Mucosa of gallbladder (tissue), 1 donor: ENCODE data around the gene ASB2. TPM values are rescaled to one million over a fixed set of nuclear protein-coding genes. Genes with fewer than 3 reads are reported as not detected.
A peak's percentile ranks its signal among the peaks of the same experiment; 100 is the strongest.

Source experiments
- DNase-seq: peaks from one replicate; pipeline ENCODE4 v3.0.0-alpha.2; 2020; ENCODE audit warnings: low spot score
- total RNA-seq: library from RNA; stranded (reverse); gene quantifications from one replicate; pipeline ENCODE4 v1.2.1, GENCODE V29; 2021
- donor health status: DM: no; HTN: no; CAD: no.

ASB2 gene
- total RNA-seq, 1 donor from 2014 or later, result 28.0 TPM

DNA sequence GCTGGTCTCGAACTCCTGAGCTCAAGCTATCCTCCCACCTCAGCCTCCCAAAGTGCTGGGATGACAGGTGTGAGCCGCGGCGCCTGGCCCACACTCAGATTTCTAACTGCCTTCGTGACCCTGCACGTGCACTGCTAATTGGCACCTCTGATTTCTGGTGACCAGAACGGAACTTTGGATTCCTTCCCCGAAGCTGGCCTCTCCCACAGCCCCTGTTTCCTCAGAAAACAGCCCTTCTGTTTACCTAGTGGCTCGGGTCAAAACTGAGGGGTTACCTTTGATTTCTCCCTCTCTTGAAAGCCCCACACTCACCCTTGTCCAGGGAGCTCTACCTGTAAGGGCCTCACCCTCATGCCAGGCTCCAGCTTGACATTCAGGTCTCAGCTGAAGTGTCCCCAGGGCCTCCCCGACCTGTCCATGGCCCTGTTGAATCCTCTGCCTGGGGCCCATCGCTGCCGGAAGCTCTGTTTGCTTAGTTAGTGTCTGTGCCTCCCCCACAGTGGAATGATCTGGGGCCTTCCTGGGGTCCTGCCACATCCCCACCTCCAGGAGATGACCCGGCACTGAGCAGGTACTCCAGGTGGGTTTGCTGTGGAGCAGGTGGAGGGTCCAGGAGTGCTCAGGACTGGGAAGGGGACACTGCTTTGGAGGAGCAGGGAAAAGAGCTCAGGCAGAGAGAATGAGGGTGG lies 73.6 kb downstream of the ASB2 start:
- no peak for DNase-seq

DNA sequence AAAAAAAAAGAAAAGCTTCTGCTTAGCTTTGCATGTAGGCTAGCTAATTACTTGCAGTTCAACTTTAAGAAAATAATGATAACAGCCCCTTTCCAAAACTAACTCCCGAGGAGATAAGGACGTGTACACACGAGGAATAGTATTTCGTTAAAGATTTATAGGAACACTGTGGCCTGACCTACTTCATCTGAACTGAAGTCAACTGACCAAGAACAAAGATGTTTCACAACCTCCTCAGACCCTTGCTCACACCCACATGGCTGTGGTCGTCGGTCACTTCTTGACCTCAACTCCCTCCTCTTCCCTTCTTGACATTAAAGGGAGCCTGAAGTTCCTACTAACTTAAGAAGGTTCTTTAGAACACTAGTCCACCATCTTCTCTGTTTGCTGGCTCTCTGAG lies 74.6 kb downstream of the ASB2 start:
- DNase-seq, result no peak

DNA sequence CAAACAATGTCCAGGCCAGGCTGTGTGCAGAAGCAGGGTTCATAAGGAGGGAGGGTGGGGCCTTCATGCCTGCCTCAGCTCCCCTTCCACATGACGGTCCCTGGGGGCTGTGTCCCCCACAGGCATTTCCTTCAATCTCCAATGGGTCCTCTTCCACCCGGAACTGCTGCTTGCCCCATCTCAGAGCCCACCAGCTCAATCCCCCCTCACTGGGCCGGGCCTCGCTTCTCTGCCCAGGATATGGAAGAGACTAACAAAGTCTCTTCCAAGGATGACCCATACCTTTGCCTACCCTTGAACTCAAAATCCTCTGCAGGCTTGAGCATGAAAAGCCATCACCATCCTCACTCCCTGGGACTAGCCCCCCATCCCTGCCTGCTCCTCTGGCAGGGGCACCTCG lies 77.6 kb downstream of the ASB2 start:
- no peak for DNase-seq

DNA sequence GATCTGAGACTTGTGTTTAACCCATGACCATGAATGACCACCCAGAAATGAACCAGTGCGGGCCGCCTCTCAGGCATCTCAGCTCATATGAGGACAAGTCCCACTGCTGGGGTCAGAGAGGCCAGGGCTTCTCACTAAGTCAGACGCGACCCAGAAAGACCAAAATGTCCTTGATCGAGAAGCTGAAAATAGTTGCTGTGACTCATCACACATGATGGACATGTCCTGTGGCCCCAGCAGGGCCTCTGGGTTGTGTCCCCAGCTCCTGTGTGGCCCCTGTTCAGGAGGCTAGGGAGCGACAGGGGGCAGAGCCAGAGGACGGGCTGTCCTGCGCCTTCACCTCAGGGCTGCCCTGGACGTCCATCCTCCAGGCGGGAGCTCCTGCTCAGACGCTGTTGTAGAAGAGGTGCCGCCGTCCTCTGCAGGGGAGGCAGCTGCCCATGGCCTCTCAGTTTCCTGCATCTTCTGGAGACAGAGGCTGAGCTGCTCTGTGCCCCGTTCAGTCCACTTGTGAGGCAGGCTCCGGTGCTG lies 78.2 kb downstream of the ASB2 start:
- no peak for DNase-seq

GRCh38 chr14:93897476-93897845 lies 78.9 kb downstream of the ASB2 start:
- no peak for DNase-seq

DNA sequence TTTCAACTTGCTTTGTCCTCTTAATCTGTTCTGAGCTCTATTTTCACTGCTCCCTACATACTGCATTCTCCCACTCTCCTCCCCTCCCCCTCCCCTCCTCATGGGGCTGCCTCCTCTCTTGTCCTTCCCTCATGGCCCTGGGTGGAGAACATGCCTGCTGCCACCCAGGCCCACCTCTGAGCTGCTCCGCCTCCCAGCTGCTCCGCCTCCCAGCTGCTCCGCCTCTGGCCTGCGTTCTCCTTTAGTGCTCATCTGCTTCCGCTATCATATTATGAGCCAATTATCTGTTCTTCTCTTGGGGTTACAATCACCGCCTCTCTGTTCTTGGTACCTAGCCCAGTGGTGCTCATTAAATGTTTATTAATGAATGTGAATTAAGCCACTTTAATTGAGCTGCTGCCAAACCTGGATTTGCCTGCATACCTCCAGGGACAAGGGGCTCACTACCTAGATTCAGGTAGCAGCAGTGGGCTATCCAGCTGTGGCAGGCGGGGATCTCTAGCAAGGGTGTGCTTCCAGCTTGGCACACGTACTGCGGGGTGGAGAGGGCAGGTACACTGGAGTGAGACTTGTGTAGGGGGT lies 81.3 kb downstream of the ASB2 start:
- DNase-seq, result no peak

- DNase-seq, result no peak
These were observed 82.6 kb downstream of the ASB2 start for GRCh38 chr14:93893661-93894261.

DNA sequence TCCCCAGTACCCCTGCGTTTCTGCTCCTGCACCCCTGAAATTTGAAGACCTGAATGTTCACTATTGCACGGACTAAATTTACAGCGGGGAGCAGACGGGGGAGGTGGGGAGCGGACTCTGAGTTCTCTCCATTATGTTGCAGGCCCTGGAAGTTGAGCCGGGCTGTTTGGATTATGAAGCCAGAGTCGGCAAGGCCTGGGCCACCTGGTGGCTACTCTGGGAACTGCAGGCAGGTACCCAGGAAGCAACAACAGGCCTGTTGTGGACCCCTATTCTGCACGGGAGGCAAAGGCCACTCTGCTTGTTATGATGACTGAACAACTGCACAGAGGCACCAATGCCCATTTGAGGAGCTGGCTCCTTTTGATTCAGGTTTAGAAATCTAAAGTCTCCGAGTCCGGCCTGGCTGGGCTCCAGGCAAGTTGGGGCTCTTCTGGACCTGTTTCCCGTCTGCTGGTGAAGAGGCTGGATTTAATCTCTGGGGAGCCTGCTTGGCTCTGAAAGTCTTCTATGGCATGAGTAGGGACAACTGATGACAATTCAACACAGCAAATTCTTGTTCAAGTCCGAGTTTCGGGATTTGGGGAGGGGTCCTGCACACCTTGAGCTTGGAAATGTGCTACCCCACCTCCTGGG lies 83.3 kb downstream of the ASB2 start:
- peak; percentile 72 for DNase-seq

- DNase-seq, result no peak
These were observed 83.9 kb downstream of the ASB2 start for GRCh38 chr14:93892505-93892839.

- no peak for DNase-seq
These were observed 84.4 kb downstream of the ASB2 start for GRCh38 chr14:93891756-93892504.

DNA sequence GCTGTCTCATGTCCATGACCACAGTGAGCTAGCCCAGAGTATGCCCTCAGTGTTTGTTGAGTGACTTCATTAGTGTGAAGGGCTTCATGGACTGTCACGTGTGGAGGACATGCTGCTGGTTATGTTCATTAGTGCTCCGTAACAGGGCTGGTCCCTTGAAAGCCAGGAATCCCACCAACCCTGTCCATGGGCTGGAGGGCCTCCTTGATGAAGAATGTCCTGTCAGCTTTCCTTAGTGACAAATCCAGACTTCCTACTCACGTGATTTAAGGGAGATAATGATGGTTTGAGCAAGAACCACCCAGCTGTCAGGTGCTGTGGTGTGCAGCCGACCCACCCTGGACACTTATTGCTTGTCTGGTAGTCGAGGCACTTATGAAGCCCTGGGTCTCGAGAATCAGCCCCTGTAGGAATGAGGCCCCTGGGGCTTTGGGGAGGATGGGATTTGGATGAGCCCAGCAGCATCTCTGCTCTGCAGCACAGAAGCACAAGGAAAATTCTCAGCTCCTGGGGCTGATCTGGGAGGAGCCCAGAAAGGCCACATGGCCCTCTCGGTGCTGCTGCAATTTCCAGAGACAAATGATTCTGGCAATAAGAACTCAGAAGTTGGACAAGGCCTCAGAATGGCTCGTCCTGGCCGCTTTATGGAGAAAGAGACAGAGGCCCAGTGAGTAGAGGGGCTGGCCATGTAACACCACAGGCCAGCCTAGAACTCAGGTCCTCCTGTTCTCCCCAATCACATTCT lies 86.5 kb downstream of the ASB2 start:
- DNase-seq, result no peak

DNA sequence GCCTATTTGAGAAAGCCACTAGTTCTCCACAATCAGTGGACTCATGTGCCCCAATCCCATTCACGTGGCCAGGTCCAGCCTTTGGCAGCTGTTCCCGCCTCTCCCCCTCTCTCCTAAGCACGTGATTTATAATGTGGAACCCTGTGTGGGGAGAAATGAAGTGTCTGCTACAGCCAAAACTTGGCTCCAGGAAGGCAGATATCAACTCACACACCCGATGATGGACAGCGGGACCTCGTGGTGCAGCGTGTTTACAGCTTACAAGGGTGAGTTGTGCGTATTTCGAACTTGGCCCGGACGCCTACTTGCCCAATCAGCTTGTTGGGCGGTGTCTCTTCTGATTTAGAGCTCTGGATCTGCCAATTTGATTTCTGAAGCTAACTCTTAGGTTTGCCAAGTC lies 87.4 kb downstream of the ASB2 start:
- no peak for DNase-seq

DNA sequence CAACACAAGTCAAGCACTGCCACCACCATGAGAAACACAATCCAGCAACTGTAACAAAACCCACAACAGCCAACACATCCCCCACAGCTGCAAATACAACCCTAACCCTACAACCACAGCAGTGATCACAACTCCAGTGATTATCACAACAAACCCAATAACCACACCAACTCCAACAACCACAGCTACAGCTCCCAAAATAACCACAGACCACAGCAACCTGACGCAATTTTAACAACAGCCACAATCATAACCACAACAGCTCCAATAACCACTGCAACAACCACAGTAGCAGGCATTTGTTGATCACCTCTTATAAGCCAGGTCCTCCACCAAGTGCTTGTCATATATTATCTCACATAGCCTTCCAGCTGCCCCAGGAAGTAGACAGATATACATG lies 91.4 kb downstream of the ASB2 start:
- DNase-seq, result no peak

Other genes with a start within 250 kb of the ASB2 start
- gene PRIMA1, start 188.1 kb downstream of the ASB2 start, total RNA-seq, result 5.0 TPM
- gene FAM181A, start 49.2 kb downstream of the ASB2 start, total RNA-seq, result not detected
- gene CCDC197, start 20.7 kb upstream of the ASB2 start, total RNA-seq, result not detected
- 2.1 TPM for gene OTUB2, start 49.8 kb upstream of the ASB2 start, total RNA-seq
- 187 TPM for gene DDX24, start 104.6 kb upstream of the ASB2 start, total RNA-seq
- gene IFI27L1, start 104.7 kb upstream of the ASB2 start, total RNA-seq, result 19.8 TPM
- 478 TPM for gene IFI27, start 134.2 kb upstream of the ASB2 start, total RNA-seq
- 61.8 TPM for gene IFI27L2, start 153.0 kb upstream of the ASB2 start, total RNA-seq
- 1.4 TPM for gene PPP4R4, start 197.8 kb upstream of the ASB2 start, total RNA-seq